Measurements from ENCODE around the gene SLFNL1. TPM values are rescaled to one million over a fixed set of nuclear protein-coding genes. Genes with fewer than 3 reads are reported as not detected.

Gene SLFNL1
- total RNA-seq, 1 experiment from 2014 or later, result 0.39 TPM

DNA sequence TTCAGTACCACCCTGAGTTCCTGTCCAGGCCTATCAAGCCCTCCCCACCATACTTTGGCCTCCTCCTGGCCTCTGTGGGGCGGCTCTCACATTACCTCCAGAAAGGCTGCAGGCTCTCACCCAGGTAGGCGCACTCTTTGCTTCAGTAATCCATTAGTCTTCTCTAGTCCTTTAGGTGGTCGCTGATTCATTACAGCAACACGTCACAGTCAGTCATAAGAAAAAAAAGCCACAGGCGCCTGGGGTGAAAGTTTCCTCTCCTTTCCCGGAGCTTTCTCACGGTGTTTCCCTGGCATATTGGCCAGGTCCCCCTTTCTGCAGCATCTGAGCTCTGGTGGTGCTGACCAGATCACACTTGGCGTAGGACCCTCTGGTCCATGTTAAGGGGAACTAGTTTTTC is 12.1 kb downstream of the SLFNL1 start:
- no peak for TF ChIP-seq EZH2 (IDR thresholded peaks at IDR 0.05; ENCODE audit: borderline replicate concordance, low read depth, low read length, poor library complexity, severe bottlenecking)
- TF ChIP-seq, protein P1, sequence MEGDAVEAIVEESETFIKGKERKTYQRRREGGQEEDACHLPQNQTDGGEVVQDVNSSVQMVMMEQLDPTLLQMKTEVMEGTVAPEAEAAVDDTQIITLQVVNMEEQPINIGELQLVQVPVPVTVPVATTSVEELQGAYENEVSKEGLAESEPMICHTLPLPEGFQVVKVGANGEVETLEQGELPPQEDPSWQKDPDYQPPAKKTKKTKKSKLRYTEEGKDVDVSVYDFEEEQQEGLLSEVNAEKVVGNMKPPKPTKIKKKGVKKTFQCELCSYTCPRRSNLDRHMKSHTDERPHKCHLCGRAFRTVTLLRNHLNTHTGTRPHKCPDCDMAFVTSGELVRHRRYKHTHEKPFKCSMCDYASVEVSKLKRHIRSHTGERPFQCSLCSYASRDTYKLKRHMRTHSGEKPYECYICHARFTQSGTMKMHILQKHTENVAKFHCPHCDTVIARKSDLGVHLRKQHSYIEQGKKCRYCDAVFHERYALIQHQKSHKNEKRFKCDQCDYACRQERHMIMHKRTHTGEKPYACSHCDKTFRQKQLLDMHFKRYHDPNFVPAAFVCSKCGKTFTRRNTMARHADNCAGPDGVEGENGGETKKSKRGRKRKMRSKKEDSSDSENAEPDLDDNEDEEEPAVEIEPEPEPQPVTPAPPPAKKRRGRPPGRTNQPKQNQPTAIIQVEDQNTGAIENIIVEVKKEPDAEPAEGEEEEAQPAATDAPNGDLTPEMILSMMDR (conservative IDR thresholded peaks at IDR 0.05; ENCODE audit: low read depth, low read length), result no peak
- peaks cover 97% of the 10 kb centered on the region for H3K36me3 ChIP-seq (ENCODE audit: insufficient read depth, low read length, poor library complexity, severe bottlenecking)
- H3K27me3 ChIP-seq (replicated peaks; ENCODE audit: insufficient read depth, low read depth, low read length, poor library complexity), result no peaks in the 10 kb centered on the region
- no peak overlapping the region for H3K4me3 ChIP-seq (ENCODE audit: low read depth, low read length, poor library complexity, severe bottlenecking)
- H3K9me3 ChIP-seq (ENCODE audit: low read depth, low read length, poor library complexity, severe bottlenecking), result no peaks in the 10 kb centered on the region
- CTCF ChIA-PET, result no interaction called here
- intact Hi-C loops (cut with micrococcal nuclease; ENCODE audit: unreplicated experiment), result no loop called here
- POLR2A ChIA-PET (ENCODE audit: low non-redundant PET), result no interaction called here
- no peak overlapping the region for H3K27ac ChIP-seq (ENCODE audit: low read depth, low read length, poor library complexity, severe bottlenecking)
- H3K4me1 ChIP-seq (ENCODE audit: insufficient read depth, low read length, poor library complexity, severe bottlenecking), result no peaks in the 10 kb centered on the region
- BruUV-seq (replicated peaks), result no TSS peak
- DNase-seq (ENCODE audit: low spot score), result no peak

DNA sequence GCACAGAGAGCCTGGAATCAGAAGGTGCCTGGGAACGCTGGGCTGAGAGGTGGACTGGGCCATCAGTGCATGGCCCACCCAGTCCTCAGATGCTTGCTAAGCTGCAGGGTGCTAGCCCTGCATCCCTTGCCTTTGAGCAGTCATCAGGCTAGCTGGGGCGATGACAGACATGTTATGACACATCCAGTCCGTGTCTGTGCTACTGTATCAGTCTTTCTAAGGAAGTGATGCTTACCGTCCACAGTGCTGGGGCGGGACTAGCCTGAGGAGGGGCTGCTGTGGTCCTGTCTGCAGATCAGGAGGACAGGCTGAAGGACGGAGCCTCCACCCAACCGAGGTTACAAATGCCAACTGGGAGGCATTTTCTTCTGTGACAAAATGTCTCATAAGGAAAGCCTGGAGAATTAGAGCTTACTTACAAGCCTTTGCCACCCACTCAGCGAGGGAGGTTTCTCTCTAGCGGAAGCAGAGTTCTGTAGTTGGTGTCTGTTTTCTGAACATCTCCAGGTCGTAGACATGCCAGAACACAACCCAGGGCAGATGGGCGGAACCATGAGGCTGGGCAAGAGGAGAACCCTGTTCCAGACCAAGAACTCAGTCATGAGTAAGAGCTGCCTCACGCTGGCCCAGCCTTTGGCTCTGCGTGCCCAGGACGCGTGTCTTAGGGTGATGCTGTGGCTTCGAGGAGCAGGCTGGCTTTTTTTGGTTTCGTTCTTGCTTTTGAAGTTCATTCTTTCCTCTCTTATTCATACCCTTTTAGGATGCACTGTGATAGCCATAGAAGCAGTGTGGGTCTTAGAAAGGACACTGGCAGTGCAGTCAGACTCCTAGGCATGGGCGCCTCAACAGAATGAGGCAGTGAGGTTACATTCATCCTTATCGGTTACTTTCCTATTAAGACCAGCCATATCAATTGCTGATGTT is 14.3 kb downstream of the SLFNL1 start:
- no peak for DNase-seq (ENCODE audit: low spot score)
- no peak overlapping the region for H3K4me3 ChIP-seq (ENCODE audit: low read depth, low read length, poor library complexity, severe bottlenecking)
- no peaks in the 10 kb centered on the region for H3K27me3 ChIP-seq (replicated peaks; ENCODE audit: insufficient read depth, low read depth, low read length, poor library complexity)
- no peak for TF ChIP-seq EZH2 (IDR thresholded peaks at IDR 0.05; ENCODE audit: borderline replicate concordance, low read depth, low read length, poor library complexity, severe bottlenecking)
- H3K36me3 ChIP-seq (ENCODE audit: insufficient read depth, low read length, poor library complexity, severe bottlenecking), result peaks cover 95% of the 10 kb centered on the region
- no peak overlapping the region for H3K27ac ChIP-seq (ENCODE audit: low read depth, low read length, poor library complexity, severe bottlenecking)
- no peaks in the 10 kb centered on the region for H3K9me3 ChIP-seq (ENCODE audit: low read depth, low read length, poor library complexity, severe bottlenecking)
- BruUV-seq (replicated peaks), result no TSS peak
- POLR2A ChIA-PET (ENCODE audit: low non-redundant PET), result no interaction called here
- H3K4me1 ChIP-seq (ENCODE audit: insufficient read depth, low read length, poor library complexity, severe bottlenecking), result peaks cover 17% of the 10 kb centered on the region
- CTCF ChIA-PET, result no interaction called here
- intact Hi-C loops (cut with micrococcal nuclease; ENCODE audit: unreplicated experiment), result no loop called here

DNA sequence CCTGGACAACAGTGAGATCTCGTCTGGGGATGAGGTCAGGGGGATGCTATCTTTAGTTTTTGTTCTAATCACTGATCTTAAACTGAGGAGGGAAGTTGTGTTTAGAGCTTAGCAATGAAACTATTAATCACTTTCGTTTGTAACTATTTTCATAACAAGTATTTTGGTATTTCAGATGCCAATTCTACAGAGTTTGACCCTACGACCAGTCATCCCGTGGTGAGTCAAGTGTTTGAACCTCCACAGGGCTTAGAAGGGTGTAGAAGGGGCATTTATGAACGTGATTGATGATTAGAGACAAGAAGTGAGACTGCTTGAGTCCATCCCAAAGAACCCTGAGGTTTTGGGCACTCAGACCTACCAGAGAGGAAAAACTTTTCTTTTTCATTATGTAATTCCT is 15.6 kb downstream of the SLFNL1 start:
- CTCF ChIA-PET, result no interaction called here
- Histone ChIP-seq H3K27me3 (replicated peaks; ENCODE audit: insufficient read depth, low read depth, low read length, poor library complexity) (no peaks in the 10 kb centered on the region), H3K4me3 (ENCODE audit: low read depth, low read length, poor library complexity, severe bottlenecking) (no peak overlapping the region), H3K36me3 (ENCODE audit: insufficient read depth, low read length, poor library complexity, severe bottlenecking) (peaks cover 95% of the 10 kb centered on the region), H3K27ac (ENCODE audit: low read depth, low read length, poor library complexity, severe bottlenecking) (no peak overlapping the region), H3K9me3 (ENCODE audit: low read depth, low read length, poor library complexity, severe bottlenecking) (no peaks in the 10 kb centered on the region), H3K4me1 (ENCODE audit: insufficient read depth, low read length, poor library complexity, severe bottlenecking) (peaks cover 23% of the 10 kb centered on the region)
- intact Hi-C loops (cut with micrococcal nuclease; ENCODE audit: unreplicated experiment), result no loop called here
- DNase-seq (ENCODE audit: low spot score), result no peak
- no peak for TF ChIP-seq EZH2 (IDR thresholded peaks at IDR 0.05; ENCODE audit: borderline replicate concordance, low read depth, low read length, poor library complexity, severe bottlenecking)
- TF ChIP-seq, protein P1 (conservative IDR thresholded peaks at IDR 0.05; ENCODE audit: low read depth, low read length), result no peak
- POLR2A ChIA-PET (ENCODE audit: low non-redundant PET), result no interaction called here
- BruUV-seq (replicated peaks), result no TSS peak
